Transverse colon (tissue), 4 donors: ENCODE data around the gene CAND2.

ENCODE experiments used
- EP300 ChIP-seq: sonication (generic); formaldehyde crosslinking; IDR thresholded peaks from one replicate; pipeline ENCODE4 v1.6.1; 2017; ENCODE audit warnings: antibody characterized with exemption, low read depth
- POLR2A ChIP-seq: fragments of 450-650 bp; IDR thresholded peaks from one replicate; pipeline ENCODE4 v1.6.1; 2016; ENCODE audit warnings: antibody characterized with exemption, mild to moderate bottlenecking, moderate library complexity
- POLR2AphosphoS5 ChIP-seq, 3 donors: sonication (generic); formaldehyde crosslinking; IDR thresholded peaks; one replicate each; pipeline ENCODE4 v1.6.1; 2016; ENCODE audit warnings: antibody characterized with exemption in 3 of 3
- TF ChIP-seq, protein P1 (sequence below), 5 experiments: fragments of 200-600 bp in 3 of 5; fragments of 450-650 bp in 2 of 5; sonication (generic) in 3 of 5; IDR thresholded peaks; 1 replicate in 2 of 5; 2 replicates in 3 of 5; pipeline ENCODE4 v1.5.1; 2016 to 2017; ENCODE audit warnings: antibody characterized with exemption in 5 of 5, inconsistent platforms in 3 of 5, mild to moderate bottlenecking in 2 of 5, moderate library complexity in 1 of 5

DNA sequence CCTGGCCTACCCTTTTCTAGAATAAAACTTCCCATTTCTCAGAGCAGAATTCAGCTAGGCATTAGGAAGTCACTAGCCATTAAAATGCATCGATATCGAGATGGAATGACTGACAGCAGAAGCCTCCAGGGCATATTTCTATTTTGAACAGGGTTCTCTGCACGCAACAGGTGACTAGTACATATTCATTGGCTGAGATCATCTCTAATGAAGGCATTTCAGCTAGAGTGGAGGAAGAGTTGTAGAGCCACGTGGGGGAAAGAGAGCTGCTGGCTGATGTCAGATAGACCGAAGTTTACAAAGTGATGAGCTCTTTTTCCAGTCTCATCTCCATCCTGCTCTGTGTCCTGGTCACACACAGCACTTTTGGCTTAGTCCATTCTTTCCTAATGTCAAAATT is 44.9 kb upstream of the CAND2 start:
- TF ChIP-seq POLR2A, result no peak
- TF ChIP-seq POLR2AphosphoS5 (IDR thresholded peaks at IDR 0.05), result no peak
- TF ChIP-seq, protein P1, sequence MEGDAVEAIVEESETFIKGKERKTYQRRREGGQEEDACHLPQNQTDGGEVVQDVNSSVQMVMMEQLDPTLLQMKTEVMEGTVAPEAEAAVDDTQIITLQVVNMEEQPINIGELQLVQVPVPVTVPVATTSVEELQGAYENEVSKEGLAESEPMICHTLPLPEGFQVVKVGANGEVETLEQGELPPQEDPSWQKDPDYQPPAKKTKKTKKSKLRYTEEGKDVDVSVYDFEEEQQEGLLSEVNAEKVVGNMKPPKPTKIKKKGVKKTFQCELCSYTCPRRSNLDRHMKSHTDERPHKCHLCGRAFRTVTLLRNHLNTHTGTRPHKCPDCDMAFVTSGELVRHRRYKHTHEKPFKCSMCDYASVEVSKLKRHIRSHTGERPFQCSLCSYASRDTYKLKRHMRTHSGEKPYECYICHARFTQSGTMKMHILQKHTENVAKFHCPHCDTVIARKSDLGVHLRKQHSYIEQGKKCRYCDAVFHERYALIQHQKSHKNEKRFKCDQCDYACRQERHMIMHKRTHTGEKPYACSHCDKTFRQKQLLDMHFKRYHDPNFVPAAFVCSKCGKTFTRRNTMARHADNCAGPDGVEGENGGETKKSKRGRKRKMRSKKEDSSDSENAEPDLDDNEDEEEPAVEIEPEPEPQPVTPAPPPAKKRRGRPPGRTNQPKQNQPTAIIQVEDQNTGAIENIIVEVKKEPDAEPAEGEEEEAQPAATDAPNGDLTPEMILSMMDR (IDR thresholded peaks at IDR 0.05), result no peak
- TF ChIP-seq EP300, result no peak
